NCI-H2081 treated with DMSO at 0.1 percent for 48 hours (cell line): ENCODE measurements around the gene CYP1A1.
"Not testable (repeated sequence)": the region's sequence is repeated elsewhere in the genome, so short reads cannot be mapped to it uniquely, and the experiment has no call there.

ENCODE experiments used
- DNase-seq: peaks from one replicate; lab custom pipeline; 2025; lab: John Stamatoyannopoulos, UW

CYP1A1 gene

GRCh38 chr15:74725225-74725774 is at the start of gene CYP1A1:
Gene CYP1A1, minus strand, starts transcription at chr15:74725528. Its CDS starts 2,431 bp downstream, at chr15:74723097.
- no peak for DNase-seq

GRCh38 chr15:74773731-74774252 is 48.5 kb upstream of the CYP1A1 start:
- no peak for DNase-seq

DNA sequence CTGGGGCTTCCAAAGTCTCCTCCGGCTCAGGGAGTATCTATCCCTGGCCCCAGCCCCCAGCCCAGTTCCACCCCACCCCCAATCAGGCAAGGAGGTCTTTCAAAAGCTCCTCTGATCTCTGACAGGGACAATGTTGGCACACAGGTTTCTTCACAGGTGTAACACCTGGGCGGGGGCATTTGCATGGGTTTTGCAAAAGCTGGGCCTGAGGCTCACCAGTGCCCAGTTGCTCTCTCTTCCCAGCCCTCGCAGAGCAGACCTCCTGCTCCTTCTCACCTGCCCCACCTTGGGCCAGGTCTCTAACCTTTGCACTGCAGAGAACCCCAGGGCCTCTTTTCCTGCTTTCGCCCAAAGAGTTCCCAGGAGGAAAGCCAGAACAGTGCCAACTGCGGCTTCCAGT is 48.0 kb upstream of the CYP1A1 start:
- no peak for DNase-seq

DNA sequence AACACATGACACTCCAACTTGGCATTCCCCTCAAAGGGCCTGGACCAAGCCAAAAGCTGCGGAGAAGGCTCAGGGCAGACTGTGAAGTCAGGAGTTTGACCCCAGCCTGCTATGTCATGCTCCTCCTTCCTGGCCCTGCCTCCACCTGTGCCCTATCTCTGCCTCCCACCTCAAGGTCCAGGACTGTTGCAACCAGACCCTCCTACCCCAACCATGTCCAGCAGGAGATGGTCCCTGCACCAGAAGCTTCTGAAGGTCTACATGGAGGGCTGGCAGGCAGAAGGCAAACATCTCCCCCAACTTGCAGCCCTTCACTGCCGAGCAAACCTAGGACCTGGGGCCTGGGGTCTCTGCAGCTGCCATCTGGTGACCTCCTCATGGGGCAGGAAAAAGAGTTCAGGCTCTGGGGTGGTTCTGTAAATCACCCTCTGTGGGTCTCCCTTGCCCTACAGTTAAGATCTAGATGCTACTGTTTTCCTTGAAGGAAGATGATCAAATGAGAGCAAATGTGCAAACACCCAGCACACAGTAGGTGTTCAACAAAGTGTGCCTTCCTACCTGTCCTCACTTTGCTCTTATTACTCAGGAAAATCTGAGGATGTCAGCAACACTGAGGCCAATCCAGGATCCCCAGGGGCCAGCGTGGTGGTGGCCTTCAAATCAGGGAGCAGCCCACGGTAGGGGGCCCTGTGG is 45.0 kb upstream of the CYP1A1 start:
- DNase-seq = no peak

GRCh38 chr15:74769463-74770025 is 44.2 kb upstream of the CYP1A1 start:
- no peak for DNase-seq

DNA sequence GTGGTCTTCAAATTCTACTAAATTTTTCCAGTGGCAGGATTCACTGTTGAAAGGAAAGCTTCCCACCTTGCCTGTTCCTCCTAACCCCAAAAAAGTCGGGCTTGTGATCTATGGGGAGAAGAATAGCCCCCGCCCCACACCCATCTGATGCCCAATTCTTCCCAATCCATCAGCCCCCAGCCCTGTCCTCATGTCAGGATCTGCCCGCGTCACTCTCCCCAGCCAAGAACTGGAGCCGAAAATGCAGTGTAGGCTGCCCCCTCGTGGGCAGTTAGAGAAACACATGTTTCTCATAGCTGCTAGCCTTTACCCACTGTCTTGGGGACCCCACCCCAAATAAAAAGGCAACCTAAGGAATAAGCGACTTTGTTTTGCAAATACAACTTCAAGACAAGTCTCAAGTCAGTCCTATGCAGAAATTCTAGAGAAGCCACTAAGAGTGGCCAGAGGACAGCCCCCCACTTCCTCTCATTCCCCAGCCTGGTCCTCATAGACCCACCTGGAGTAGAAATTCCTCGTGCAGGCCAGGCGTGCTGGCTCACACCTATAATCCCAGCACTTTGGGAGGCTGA is 43.5 kb upstream of the CYP1A1 start:
- no peak for DNase-seq

GRCh38 chr15:74768099-74768770 is 42.9 kb upstream of the CYP1A1 start:
- DNase-seq = no peak

GRCh38 chr15:74767167-74768098 is 42.1 kb upstream of the CYP1A1 start:
- DNase-seq = no peak

- DNase-seq = no peak
These were observed 38.1 kb upstream of the CYP1A1 start for GRCh38 chr15:74763416-74763815.

- DNase-seq = no peak
These were observed 37.4 kb upstream of the CYP1A1 start for GRCh38 chr15:74762791-74763150.

GRCh38 chr15:74758736-74759135 is 33.4 kb upstream of the CYP1A1 start:
- DNase-seq = no peak

DNA sequence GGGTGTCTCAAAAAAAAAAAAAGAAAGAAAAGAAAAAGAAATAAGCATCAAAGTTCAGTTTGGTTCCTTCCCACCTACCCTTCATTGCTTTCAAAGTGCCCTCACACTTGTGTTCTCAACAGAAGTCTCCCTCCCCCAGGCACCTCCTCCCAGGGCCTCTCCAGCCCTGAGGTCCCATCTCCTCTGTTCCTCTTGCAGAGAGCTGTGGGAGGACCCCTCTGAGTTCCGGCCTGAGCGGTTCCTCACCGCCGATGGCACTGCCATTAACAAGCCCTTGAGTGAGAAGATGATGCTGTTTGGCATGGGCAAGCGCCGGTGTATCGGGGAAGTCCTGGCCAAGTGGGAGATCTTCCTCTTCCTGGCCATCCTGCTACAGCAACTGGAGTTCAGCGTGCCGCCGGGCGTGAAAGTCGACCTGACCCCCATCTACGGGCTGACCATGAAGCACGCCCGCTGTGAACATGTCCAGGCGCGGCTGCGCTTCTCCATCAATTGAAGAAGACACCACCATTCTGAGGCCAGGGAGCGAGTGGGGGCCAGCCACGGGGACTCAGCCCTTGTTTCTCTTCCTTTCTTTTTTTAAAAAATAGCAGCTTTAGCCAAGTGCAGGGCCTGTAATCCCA is 29.4 kb upstream of the CYP1A1 start:
- DNase-seq = no peak

- no peak for DNase-seq
These were observed 27.2 kb upstream of the CYP1A1 start for GRCh38 chr15:74752531-74752930.

DNA sequence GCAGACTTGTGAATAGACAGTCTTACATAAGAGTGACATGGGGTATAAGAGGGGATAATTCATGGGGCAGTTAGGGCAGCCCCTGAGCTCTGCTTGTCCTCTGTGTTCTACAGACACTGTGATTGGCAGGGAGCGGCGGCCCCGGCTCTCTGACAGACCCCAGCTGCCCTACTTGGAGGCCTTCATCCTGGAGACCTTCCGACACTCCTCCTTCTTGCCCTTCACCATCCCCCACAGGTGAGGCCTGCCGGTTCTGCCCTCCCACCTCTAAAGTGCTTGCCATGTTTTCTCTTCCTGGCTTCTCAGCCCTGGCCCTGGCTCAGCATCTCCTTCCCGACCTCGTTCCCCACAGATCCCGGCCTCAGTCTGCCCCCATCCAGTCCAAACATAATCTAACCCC is 26.7 kb upstream of the CYP1A1 start:
- DNase-seq = no peak

DNA sequence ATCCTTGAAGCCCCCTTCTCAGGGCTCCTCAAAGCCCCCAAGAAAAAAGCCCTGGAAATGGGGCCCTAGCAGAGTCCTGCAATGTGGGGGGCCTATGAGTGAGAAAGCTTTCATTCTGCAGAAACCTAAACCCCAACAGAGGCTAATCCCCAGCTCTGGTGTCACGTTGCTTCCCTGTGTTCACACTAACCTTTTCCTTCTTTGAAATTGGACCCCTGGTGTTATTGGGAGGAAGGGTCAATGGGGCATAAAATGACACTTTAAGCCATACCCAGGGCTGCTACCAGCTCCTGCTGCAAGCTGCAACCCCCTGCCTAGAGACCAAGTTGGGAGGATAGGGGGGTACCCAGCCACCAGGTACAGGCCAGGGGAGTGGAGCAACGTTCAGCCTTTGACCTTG is 25.4 kb upstream of the CYP1A1 start:
- DNase-seq = no peak

DNA sequence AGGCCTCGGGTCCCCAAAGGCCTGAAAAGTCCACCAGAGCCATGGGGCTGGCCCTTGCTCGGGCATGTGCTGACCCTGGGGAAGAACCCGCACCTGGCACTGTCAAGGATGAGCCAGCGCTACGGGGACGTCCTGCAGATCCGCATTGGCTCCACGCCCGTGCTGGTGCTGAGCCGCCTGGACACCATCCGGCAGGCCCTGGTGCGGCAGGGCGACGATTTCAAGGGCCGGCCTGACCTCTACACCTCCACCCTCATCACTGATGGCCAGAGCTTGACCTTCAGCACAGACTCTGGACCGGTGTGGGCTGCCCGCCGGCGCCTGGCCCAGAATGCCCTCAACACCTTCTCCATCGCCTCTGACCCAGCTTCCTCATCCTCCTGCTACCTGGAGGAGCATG is 24.5 kb upstream of the CYP1A1 start:
- no peak for DNase-seq

GRCh38 chr15:74748322-74748946 is 23.1 kb upstream of the CYP1A1 start, which contains the start of gene CYP1A2:
Gene CYP1A2, plus strand, starts transcription at chr15:74748845. Its CDS starts 894 bp downstream, at chr15:74749739.
- no peak for DNase-seq

- DNase-seq = no peak
These were observed 21.1 kb upstream of the CYP1A1 start for GRCh38 chr15:74746389-74746788.

GRCh38 chr15:74742422-74742821 is 17.1 kb upstream of the CYP1A1 start:
- no peak for DNase-seq

DNA sequence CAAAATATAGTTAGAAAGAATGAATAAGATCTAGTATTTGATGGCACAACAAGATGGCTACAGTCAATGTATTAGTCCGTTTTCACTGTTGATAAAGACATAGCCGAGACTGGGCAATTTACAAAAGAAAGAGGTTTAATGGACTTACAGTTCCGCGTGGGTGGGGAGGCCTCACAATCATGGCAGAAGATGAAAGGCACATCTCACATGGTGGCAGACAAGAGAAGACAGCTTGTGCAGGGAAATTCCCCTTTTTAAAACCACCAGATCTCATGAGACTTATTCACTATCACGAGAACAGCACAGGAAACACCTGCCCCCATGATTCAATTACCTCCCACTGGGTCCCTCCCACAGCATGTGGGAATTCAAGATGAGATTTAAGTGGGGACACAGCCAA is 12.9 kb upstream of the CYP1A1 start:
- not testable (repeated sequence) for DNase-seq
